Mucosa of rectum (tissue), 2 donors: ENCODE measurements around the gene SHH.
"Not testable (repeated sequence)": the region's sequence is repeated elsewhere in the genome, so short reads cannot be mapped to it uniquely, and the experiment has no call there.

Experiments used
- H3K27ac ChIP-seq, 2 donors: one replicate each; pipeline ENCODE4 v1.7.0; 2013; ENCODE audit warnings: inconsistent platforms in 2 of 2, low read depth in 2 of 2, low read length in 2 of 2
- H3K27me3 ChIP-seq, 2 donors: one replicate each; pipeline ENCODE4 v1.7.0; 2013; ENCODE audit warnings: low read length in 2 of 2; ENCODE audit not compliant: control insufficient read depth in 2 of 2, insufficient read depth in 2 of 2
- H3K36me3 ChIP-seq, 2 donors: one replicate each; pipeline ENCODE4 v1.7.0; 2013; ENCODE audit warnings: low read length in 2 of 2; ENCODE audit not compliant: control insufficient read depth in 2 of 2, insufficient read depth in 2 of 2
- H3K4me1 ChIP-seq, 2 donors: one replicate each; pipeline ENCODE4 v1.7.0; 2013; ENCODE audit warnings: low read length in 2 of 2, mild to moderate bottlenecking in 1 of 2; ENCODE audit not compliant: control insufficient read depth in 2 of 2, insufficient read depth in 2 of 2
- H3K4me3 ChIP-seq, 2 donors: one replicate each; pipeline ENCODE4 v1.7.0; 2013; ENCODE audit warnings: low read length in 2 of 2
- H3K9ac ChIP-seq, 2 donors: one replicate each; pipeline ENCODE4 v1.7.0; 2013; ENCODE audit warnings: low read length in 2 of 2, low read depth in 1 of 2, mild to moderate bottlenecking in 1 of 2
- H3K9me3 ChIP-seq, 2 donors: one replicate each; pipeline ENCODE4 v1.7.0; 2013; ENCODE audit warnings: low read length in 2 of 2; ENCODE audit not compliant: control insufficient read depth in 2 of 2
- donor health status: healthy.
- donor health status: Normal muscosa, but diverticular disease.

Gene SHH

GRCh38 chr7:155820788-155821187 lies 8.5 kb upstream of the SHH start:
- Histone ChIP-seq H3K36me3 (no peaks in the 10 kb centered on the region), H3K9me3 (no peaks in the 10 kb centered on the region), H3K9ac (no peak overlapping the region), H3K4me1 (peaks cover 5 to 15% of the 10 kb centered on the region in 2 donors), H3K27ac (no peak overlapping the region), H3K27me3 (peaks cover under 1 to 8% of the 10 kb centered on the region in 2 donors), H3K4me3 (no peak overlapping the region)

GRCh38 chr7:155820246-155820645 lies 8.0 kb upstream of the SHH start:
- peaks cover 5 to 12% of the 10 kb centered on the region in 2 donors for H3K4me1 ChIP-seq

GRCh38 chr7:155819186-155819585 lies 6.9 kb upstream of the SHH start:
- Histone ChIP-seq H3K9me3 (no peaks in the 10 kb centered on the region), H3K27ac (no peak overlapping the region), H3K27me3 (peaks cover 5 to 8% of the 10 kb centered on the region in 2 donors), H3K9ac (no peak overlapping the region), H3K4me3 (no peak overlapping the region), H3K36me3 (no peaks in the 10 kb centered on the region), H3K4me1 (peaks cover 0 to 2% of the 10 kb centered on the region in 2 donors)

More at GRCh38 chr7:155820246-155820645, 8.0 kb upstream of the SHH start:
- Histone ChIP-seq H3K9ac (no peak overlapping the region), H3K27ac (no peak overlapping the region), H3K9me3 (no peaks in the 10 kb centered on the region), H3K4me3 (no peak overlapping the region), H3K36me3 (no peaks in the 10 kb centered on the region), H3K27me3 (peaks cover 4 to 8% of the 10 kb centered on the region in 2 donors)

GRCh38 chr7:155818820-155819168 lies 6.5 kb upstream of the SHH start:
- Histone ChIP-seq H3K4me3 (no peak overlapping the region), H3K9ac (no peak overlapping the region), H3K4me1 (no peaks in the 10 kb centered on the region), H3K27me3 (peaks cover 8% of the 10 kb centered on the region in 2 donors), H3K27ac (no peak overlapping the region), H3K36me3 (no peaks in the 10 kb centered on the region), H3K9me3 (no peaks in the 10 kb centered on the region)

GRCh38 chr7:155818154-155818819 lies 6.0 kb upstream of the SHH start:
- Histone ChIP-seq H3K4me1 (no peaks in the 10 kb centered on the region), H3K36me3 (no peaks in the 10 kb centered on the region), H3K27me3 (peaks cover 8 to 12% of the 10 kb centered on the region in 2 donors), H3K9me3 (no peaks in the 10 kb centered on the region), H3K9ac (no peak overlapping the region), H3K4me3 (no peak overlapping the region), H3K27ac (no peak overlapping the region)

GRCh38 chr7:155817515-155817914 lies 5.3 kb upstream of the SHH start:
- H3K4me3 ChIP-seq, H3K9ac ChIP-seq, H3K27ac ChIP-seq, H3K36me3 ChIP-seq, H3K9me3 ChIP-seq, H3K4me1 ChIP-seq: not testable (repeated sequence)
- peaks cover 16 to 20% of the 10 kb centered on the region in 2 donors for H3K27me3 ChIP-seq

GRCh38 chr7:155816996-155817395 lies 4.7 kb upstream of the SHH start:
- Histone ChIP-seq H3K27ac (no peak overlapping the region), H3K36me3 (no peaks in the 10 kb centered on the region), H3K4me3 (no peak overlapping the region), H3K27me3 (peaks cover 21% of the 10 kb centered on the region in 2 donors), H3K4me1 (peaks cover 0 to 3% of the 10 kb centered on the region in 2 donors), H3K9me3 (no peaks in the 10 kb centered on the region), H3K9ac (no peak overlapping the region)

GRCh38 chr7:155816192-155816508 lies 3.9 kb upstream of the SHH start:
- Histone ChIP-seq H3K36me3 (no peaks in the 10 kb centered on the region), H3K27me3 (peaks cover 29% of the 10 kb centered on the region in 2 donors), H3K9ac (no peak overlapping the region), H3K9me3 (no peaks in the 10 kb centered on the region), H3K4me1 (peaks cover 2 to 12% of the 10 kb centered on the region in 2 donors), H3K4me3 (no peak overlapping the region), H3K27ac (no peak overlapping the region)

- Histone ChIP-seq H3K9ac (no peak overlapping the region), H3K27me3 (peaks cover 31 to 33% of the 10 kb centered on the region in 2 donors), H3K4me3 (no peak overlapping the region)
Measured at GRCh38 chr7:155815332-155816191, 3.3 kb upstream of the SHH start.

More at GRCh38 chr7:155815332-155816191, 3.3 kb upstream of the SHH start:
- Histone ChIP-seq H3K36me3 (no peaks in the 10 kb centered on the region), H3K27ac (no peak overlapping the region), H3K4me1 (peaks cover 4 to 14% of the 10 kb centered on the region in 2 donors), H3K9me3 (no peaks in the 10 kb centered on the region)
